B cell (primary cell): ENCODE results near the gene MEIOB. TPM values are rescaled to one million over a fixed set of nuclear protein-coding genes. Genes with fewer than 3 reads are reported as not detected.

Experiments used
- ATAC-seq: fragments of 200-7000 bp; cut with Tn5 transposase; one replicate; pipeline ENCODE4 v1.10.0; 2021; ENCODE audit warnings: low read depth, mild to moderate bottlenecking, moderate number of reproducible peaks, moderate library complexity
- CTCF ChIA-PET: fragments of 350-600 bp; sonication (Branson Sonifier 250); formaldehyde crosslinking; loops from one replicate; lab custom pipeline; 2021; ENCODE audit warnings: antibody characterized with exemption, inconsistent platforms; lab: Charles Lee
- POLR2A ChIA-PET: fragments of 350-600 bp; sonication (Branson Sonifier 250); formaldehyde crosslinking; loops from one replicate; lab custom pipeline; 2021; ENCODE audit warnings: antibody characterized with exemption; lab: Charles Lee
- DNase-seq: peaks from one replicate; pipeline ENCODE4 v3.0.0; 2013
- H2AFZ ChIP-seq: 2 replicates; pipeline ENCODE4 v1.6.1; 2012; ENCODE audit warnings: mild to moderate bottlenecking, low read depth, low read length; ENCODE audit not compliant: insufficient read depth, poor library complexity, severe bottlenecking
- H3K27ac ChIP-seq, 2 donors: 1 replicate in 1 of 2; 2 replicates in 1 of 2; pipeline ENCODE4 v1.5.1; 2012 to 2013; ENCODE audit warnings: low read length in 2 of 2, mild to moderate bottlenecking in 2 of 2, moderate library complexity in 1 of 2
- H3K27me3 ChIP-seq, 4 experiments: fragments of 200-600 bp in 1 of 4; sonication (generic) in 1 of 4; replicated peaks in 1 of 4; 1 replicate in 2 of 4; 2 replicates in 2 of 4; pipeline versions ENCODE4 v1.6.1 to v1.7.0; 2013 to 2016; ENCODE audit warnings: low read length in 3 of 4, mild to moderate bottlenecking in 2 of 4, mixed read lengths in 1 of 4, moderate library complexity in 1 of 4; ENCODE audit not compliant: insufficient read depth in 4 of 4, control insufficient read depth in 3 of 4; ENCODE audit errors: control extremely low read depth in 1 of 4
- H3K36me3 ChIP-seq, 2 experiments: replicated peaks in 1 of 2; 1 replicate in 1 of 2; 2 replicates in 1 of 2; pipeline versions ENCODE4 v1.6.1 to v1.7.1; 2013; ENCODE audit warnings: low read length in 1 of 2; ENCODE audit not compliant: insufficient read depth in 2 of 2, control insufficient read depth in 1 of 2; ENCODE audit errors: control extremely low read depth in 1 of 2, extremely low read depth in 1 of 2
- H3K4me1 ChIP-seq, 2 donors: fragments of 200-600 bp in 1 of 2; sonication (generic) in 1 of 2; 1 replicate in 1 of 2; 2 replicates in 1 of 2; pipeline versions ENCODE4 v1.5.1 to v1.6.1; 2013 to 2017; ENCODE audit warnings: low read length in 2 of 2; ENCODE audit not compliant: control insufficient read depth in 2 of 2, insufficient read depth in 2 of 2
- H3K4me2 ChIP-seq: replicated peaks from 2 replicates; pipeline ENCODE3; 2012; ENCODE audit warnings: mild to moderate bottlenecking, low read depth, low read length; ENCODE audit not compliant: poor library complexity, severe bottlenecking
- H3K4me3 ChIP-seq, 5 experiments: fragments of 200-600 bp in 1 of 5; sonication (generic) in 1 of 5; 1 replicate in 3 of 5; 2 replicates in 2 of 5; pipeline versions ENCODE4 v1.5.1 to v1.7.0; 2011 to 2016; ENCODE audit warnings: low read length in 4 of 5, mild to moderate bottlenecking in 4 of 5, low read depth in 2 of 5, control low read depth in 1 of 5, moderate library complexity in 1 of 5; ENCODE audit not compliant: insufficient read depth in 1 of 5; ENCODE audit errors: control extremely low read depth in 1 of 5, extremely low read depth in 1 of 5
- H3K79me2 ChIP-seq: fragments of 200-600 bp; sonication (generic); one replicate; pipeline ENCODE4 v1.6.0; 2016; ENCODE audit warnings: low read length; ENCODE audit not compliant: control insufficient read depth, insufficient read depth
- H3K9ac ChIP-seq: fragments of 200-600 bp; sonication (generic); 2 replicates; pipeline ENCODE4 v1.6.1; 2017; ENCODE audit warnings: mild to moderate bottlenecking, low read length, moderate library complexity
- H3K9me3 ChIP-seq, 3 donors: one replicate each; pipeline versions ENCODE4 v1.6.1 to v1.7.1; 2013; ENCODE audit warnings: low read length in 2 of 3; ENCODE audit not compliant: control insufficient read depth in 2 of 3, insufficient read depth in 1 of 3; ENCODE audit errors: control extremely low read depth in 1 of 3
- H4K20me1 ChIP-seq: 2 replicates; pipeline ENCODE4 v1.6.0; 2012; ENCODE audit warnings: mild to moderate bottlenecking, low read length; ENCODE audit not compliant: insufficient read depth, control insufficient read depth, poor library complexity, severe bottlenecking
- H3K27ac Mint-ChIP-seq: one replicate; pipeline ENCODE4 v1.8.0; 2021; ENCODE audit warnings: mixed read lengths
- H3K27me3 Mint-ChIP-seq: one replicate; pipeline ENCODE4 v1.8.0; 2021; ENCODE audit warnings: mixed read lengths
- H3K4me1 Mint-ChIP-seq: one replicate; pipeline ENCODE4 v1.8.0; 2021; ENCODE audit warnings: mixed read lengths
- H3K4me3 Mint-ChIP-seq: one replicate; pipeline ENCODE4 v1.8.0; 2021; ENCODE audit warnings: mixed read lengths
- H3K9me3 Mint-ChIP-seq: one replicate; pipeline ENCODE4 v1.8.0; 2022; ENCODE audit warnings: mixed read lengths; ENCODE audit not compliant: insufficient read depth
- EZH2 ChIP-seq: IDR thresholded peaks from 2 replicates; pipeline ENCODE4 v1.6.1; 2012; ENCODE audit warnings: borderline replicate concordance, low read depth, mild to moderate bottlenecking, moderate library complexity, low read length; ENCODE audit not compliant: insufficient read depth, poor library complexity, severe bottlenecking
- WGBS: methylation state at CpG from one replicate; pipeline ENCODE4 v1.1.5; 2013; ENCODE audit warnings: missing lambda C conversion rate; ENCODE audit not compliant: insufficient coverage; 5-methylcytosine and 5-hydroxymethylcytosine counted together
- intact Hi-C: fragments of 100-400 bp; cut with micrococcal nuclease; formaldehyde crosslinking; loops from one replicate; pipeline ENCODE4 v1.10.0; 2022
- polyA plus RNA-seq: library from polyadenylated mRNA; depleted of rRNA; stranded (reverse); fragments of >200 nt; gene quantifications from 2 replicates; pipeline ENCODE4 v1.2.3, GENCODE V29; 2012
- total RNA-seq, 2 donors: library from RNA; stranded (reverse); fragments of 120-200 nt in 1 of 2; gene quantifications; 1 replicate in 1 of 2; 2 replicates in 1 of 2; pipeline versions ENCODE4 v1.2.3 to v1.2.4, GENCODE V29; 2013 to 2022
- TF ChIP-seq, protein P1 (sequence below): fragments of 200-600 bp; IDR thresholded peaks from one replicate; pipeline ENCODE4 v1.8.0; 2022; ENCODE audit warnings: antibody characterized with exemption, mild to moderate bottlenecking

MEIOB gene
- total and polyA plus RNA-seq, 2 donors (not counting 1 experiment from before 2014, with no cell fraction given): not detected

DNA sequence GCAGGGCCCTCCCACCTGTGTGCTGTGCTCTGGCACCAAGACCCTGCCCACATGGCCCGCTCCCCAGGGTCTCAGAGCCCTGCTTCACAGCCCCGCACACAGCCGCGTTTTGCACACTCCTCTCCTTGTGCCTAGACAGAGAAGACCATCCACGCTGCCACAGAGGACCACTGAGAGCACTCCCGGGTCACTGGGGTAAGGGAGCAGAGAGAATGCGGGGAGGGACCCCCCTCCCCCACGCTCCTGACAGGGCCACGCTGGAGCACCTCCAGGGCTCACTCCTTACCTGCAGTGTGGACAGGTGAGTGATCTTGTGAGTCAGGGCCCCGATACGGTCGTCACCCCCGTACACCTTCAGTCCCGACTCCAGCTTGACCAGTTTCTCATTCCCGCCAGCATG lies 52.4 kb downstream of the MEIOB start:
- no peak overlapping the region for H2AFZ ChIP-seq
- peaks cover 38% of the 10 kb centered on the region for H3K79me2 ChIP-seq
- ATAC-seq: no peak
- H3K27ac Mint-ChIP-seq: no peak overlapping the region
- peaks cover 2 to 54% of the 10 kb centered on the region in 2 experiments for H3K36me3 ChIP-seq
- H3K4me3 ChIP-seq: no peak overlapping the region
- CTCF ChIA-PET: no interaction called here
- no peak overlapping the region for H3K9ac ChIP-seq
- H3K9me3 Mint-ChIP-seq: no peaks in the 10 kb centered on the region
- DNase-seq: no peak
- peaks cover 47% of the 10 kb centered on the region for H4K20me1 ChIP-seq
- WGBS: 98% methylated on average over 10 of the region's 15 CpGs
- H3K27me3 ChIP-seq: no peaks in the 10 kb centered on the region
- H3K27me3 Mint-ChIP-seq: no peaks in the 10 kb centered on the region
- no peak overlapping the region for H3K4me3 Mint-ChIP-seq
- H3K9me3 ChIP-seq: no peaks in the 10 kb centered on the region
- intact Hi-C loops: no loop called here
- TF ChIP-seq, protein P1, sequence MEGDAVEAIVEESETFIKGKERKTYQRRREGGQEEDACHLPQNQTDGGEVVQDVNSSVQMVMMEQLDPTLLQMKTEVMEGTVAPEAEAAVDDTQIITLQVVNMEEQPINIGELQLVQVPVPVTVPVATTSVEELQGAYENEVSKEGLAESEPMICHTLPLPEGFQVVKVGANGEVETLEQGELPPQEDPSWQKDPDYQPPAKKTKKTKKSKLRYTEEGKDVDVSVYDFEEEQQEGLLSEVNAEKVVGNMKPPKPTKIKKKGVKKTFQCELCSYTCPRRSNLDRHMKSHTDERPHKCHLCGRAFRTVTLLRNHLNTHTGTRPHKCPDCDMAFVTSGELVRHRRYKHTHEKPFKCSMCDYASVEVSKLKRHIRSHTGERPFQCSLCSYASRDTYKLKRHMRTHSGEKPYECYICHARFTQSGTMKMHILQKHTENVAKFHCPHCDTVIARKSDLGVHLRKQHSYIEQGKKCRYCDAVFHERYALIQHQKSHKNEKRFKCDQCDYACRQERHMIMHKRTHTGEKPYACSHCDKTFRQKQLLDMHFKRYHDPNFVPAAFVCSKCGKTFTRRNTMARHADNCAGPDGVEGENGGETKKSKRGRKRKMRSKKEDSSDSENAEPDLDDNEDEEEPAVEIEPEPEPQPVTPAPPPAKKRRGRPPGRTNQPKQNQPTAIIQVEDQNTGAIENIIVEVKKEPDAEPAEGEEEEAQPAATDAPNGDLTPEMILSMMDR: no peak
- TF ChIP-seq EZH2: no peak
- no peak overlapping the region for H3K27ac ChIP-seq
- peaks cover 9% of the 10 kb centered on the region for H3K4me1 Mint-ChIP-seq
- no peaks in the 10 kb centered on the region for H3K4me1 ChIP-seq
- POLR2A ChIA-PET: no interaction called here
- H3K4me2 ChIP-seq: no peak overlapping the region

DNA sequence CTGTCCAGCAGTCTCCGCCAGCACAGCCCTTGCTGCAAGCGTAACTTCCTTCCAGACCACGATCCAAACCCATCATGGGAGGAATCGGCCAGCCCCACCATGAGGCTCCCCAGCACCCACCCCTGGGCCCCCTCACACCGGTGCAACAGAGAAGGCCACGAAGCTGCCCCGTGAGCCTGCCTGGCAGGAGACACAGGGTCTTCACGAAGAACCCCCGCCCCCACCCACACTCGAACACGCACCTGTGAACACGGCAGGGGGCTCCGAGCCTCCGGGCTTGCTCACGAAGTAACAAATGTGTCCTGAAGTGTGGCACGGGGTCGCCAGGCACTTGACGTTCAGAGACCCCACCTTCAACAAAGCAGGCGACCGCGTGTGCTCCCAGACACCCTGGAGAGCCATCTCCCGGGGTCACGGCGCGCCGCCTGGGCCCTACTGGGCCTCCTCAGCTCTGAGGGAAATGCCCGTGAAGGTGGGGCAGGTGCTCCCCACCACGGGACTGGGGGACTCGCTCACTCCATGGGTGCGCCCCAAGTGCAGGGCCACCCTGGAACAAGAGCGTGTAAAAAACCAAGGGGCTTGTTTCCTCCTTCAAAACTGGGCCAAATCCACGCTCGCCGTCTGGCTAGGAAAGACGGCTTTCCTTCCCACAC lies 53.0 kb downstream of the MEIOB start:
- no peak overlapping the region for H3K9ac ChIP-seq
- ATAC-seq: no peak
- over 99% methylated on average over 29 of the region's 35 CpGs for WGBS

More for the DNA sequence above, 53.0 kb downstream of the MEIOB start:
- ChIA-PET POLR2A (no interaction called here), CTCF (no interaction called here)
- Histone ChIP-seq H3K4me2 (no peak overlapping the region), H3K9me3 (no peaks in the 10 kb centered on the region), H2AFZ (no peak overlapping the region), H3K4me3 (no peak overlapping the region), H4K20me1 (peaks cover 41% of the 10 kb centered on the region), H3K27ac (no peak overlapping the region), H3K27me3 (no peaks in the 10 kb centered on the region), H3K79me2 (peaks cover 32% of the 10 kb centered on the region), H3K4me1 (no peaks in the 10 kb centered on the region), H3K36me3 (peaks cover 2 to 54% of the 10 kb centered on the region in 2 experiments)
- Mint-ChIP-seq H3K27me3 (no peaks in the 10 kb centered on the region), H3K27ac (no peak overlapping the region), H3K4me1 (peaks cover 4% of the 10 kb centered on the region), H3K4me3 (no peak overlapping the region), H3K9me3 (no peaks in the 10 kb centered on the region)
- intact Hi-C loops: no loop called here
- TF ChIP-seq, protein P1: no peak
- TF ChIP-seq EZH2: no peak
- DNase-seq: no peak
